Astrocyte (in vitro differentiated cells and primary cell): ENCODE data around the gene RNF212. TPM values are rescaled to one million over a fixed set of nuclear protein-coding genes. Genes with fewer than 3 reads are reported as not detected.

ENCODE experiments used
- DNase-seq: peaks from one replicate; pipeline ENCODE4 v3.0.0-alpha.2; 2010; ENCODE audit warnings: low read depth
- FAIRE-seq: peaks from 2 replicates; lab custom pipeline; 2011; peaks lifted over from hg19 to GRCh38; lab: Jason Lieb, UNC
- H2AFZ ChIP-seq: 2 replicates; pipeline ENCODE4 v1.6.0; 2012; ENCODE audit warnings: low read depth, low read length, inconsistent platforms
- H3K27ac ChIP-seq: 2 replicates; pipeline ENCODE4 v1.5.1; 2011; ENCODE audit warnings: low read depth, low read length, inconsistent platforms
- H3K27me3 ChIP-seq: 2 replicates; pipeline ENCODE4 v1.6.0; 2011; ENCODE audit warnings: low read length, inconsistent platforms; ENCODE audit not compliant: insufficient read depth
- H3K36me3 ChIP-seq: 2 replicates; pipeline ENCODE4 v1.5.1; 2011; ENCODE audit warnings: low read length, inconsistent platforms; ENCODE audit not compliant: insufficient read depth
- H3K4me1 ChIP-seq: 2 replicates; pipeline ENCODE4 v1.5.1; 2011; ENCODE audit warnings: low read length, inconsistent platforms; ENCODE audit not compliant: insufficient read depth
- H3K4me2 ChIP-seq: 2 replicates; pipeline ENCODE4 v1.6.0; 2012; ENCODE audit warnings: low read length, inconsistent platforms
- H3K4me3 ChIP-seq: 2 replicates; pipeline ENCODE4 v1.5.1; 2011; ENCODE audit warnings: low read depth, mild to moderate bottlenecking, low read length, inconsistent platforms; ENCODE audit not compliant: insufficient read depth
- H3K79me2 ChIP-seq: 2 replicates; pipeline ENCODE4 v1.6.0; 2012; ENCODE audit warnings: mild to moderate bottlenecking, low read length, inconsistent platforms; ENCODE audit not compliant: insufficient read depth
- H3K9ac ChIP-seq: 2 replicates; pipeline ENCODE4 v1.6.0; 2012; ENCODE audit warnings: mild to moderate bottlenecking, low read length, inconsistent platforms
- H3K9me3 ChIP-seq: 2 replicates; pipeline ENCODE4 v1.5.1; 2012; ENCODE audit warnings: low read depth, mild to moderate bottlenecking, low read length, inconsistent platforms; ENCODE audit not compliant: insufficient read depth
- H4K20me1 ChIP-seq: 2 replicates; pipeline ENCODE4 v1.6.0; 2012; ENCODE audit warnings: low read length, inconsistent platforms; ENCODE audit not compliant: insufficient read depth
- H3K27ac Mint-ChIP-seq: one replicate; pipeline ENCODE4 v1.8.0; 2021; ENCODE audit warnings: mild to moderate bottlenecking, mixed read lengths; ENCODE audit not compliant: unreplicated experiment
- H3K27me3 Mint-ChIP-seq: one replicate; pipeline ENCODE4 v1.8.0; 2021; ENCODE audit warnings: low read depth, mixed read lengths; ENCODE audit not compliant: unreplicated experiment
- H3K36me3 Mint-ChIP-seq: one replicate; pipeline ENCODE4 v1.8.0; 2021; ENCODE audit warnings: low read depth, mixed read lengths; ENCODE audit not compliant: unreplicated experiment
- H3K4me1 Mint-ChIP-seq: one replicate; pipeline ENCODE4 v1.8.0; 2021; ENCODE audit warnings: low read depth, mixed read lengths; ENCODE audit not compliant: unreplicated experiment
- H3K4me3 Mint-ChIP-seq: one replicate; pipeline ENCODE4 v1.8.0; 2021; ENCODE audit warnings: mild to moderate bottlenecking, moderate library complexity, mixed read lengths; ENCODE audit not compliant: unreplicated experiment
- H3K9me3 Mint-ChIP-seq: one replicate; pipeline ENCODE4 v1.8.0; 2021; ENCODE audit warnings: mild to moderate bottlenecking, mixed read lengths; ENCODE audit not compliant: unreplicated experiment
- CTCF ChIP-seq: IDR thresholded peaks from 2 replicates; pipeline ENCODE4 v1.5.1; 2011; ENCODE audit warnings: low read depth, mild to moderate bottlenecking, inconsistent platforms, low read length, moderate library complexity; ENCODE audit not compliant: insufficient read depth
- EZH2 ChIP-seq: IDR thresholded peaks from 2 replicates; pipeline ENCODE4 v1.6.1; 2012; ENCODE audit warnings: mild to moderate bottlenecking, low read length, inconsistent platforms; ENCODE audit not compliant: insufficient read depth
- total RNA-seq: library from RNA; stranded (reverse); gene quantifications from 2 replicates; pipeline ENCODE4 v1.2.1, GENCODE V29; 2021

Gene RNF212
- total RNA-seq, 1 donor from 2014 or later = 2.2 TPM

GRCh38 chr4:1024882-1025545, 88.3 kb downstream of the RNF212 start:
- FAIRE-seq (no peak), DNase-seq (no peak)
- Histone ChIP-seq H3K9ac (no peak overlapping the region), H3K36me3 (peaks cover 10% of the 10 kb centered on the region), H3K4me3 (no peak overlapping the region), H3K9me3 (no peaks in the 10 kb centered on the region), H3K27ac (no peak overlapping the region), H4K20me1 (peaks cover 8% of the 10 kb centered on the region), H2AFZ (no peak overlapping the region), H3K27me3 (no peaks in the 10 kb centered on the region), H3K79me2 (peaks cover 5% of the 10 kb centered on the region), H3K4me2 (no peak overlapping the region), H3K4me1 (peaks cover 5% of the 10 kb centered on the region)
- Mint-ChIP-seq H3K9me3 (peaks cover 2% of the 10 kb centered on the region), H3K27ac (no peak overlapping the region), H3K4me1 (peaks cover 5% of the 10 kb centered on the region), H3K4me3 (no peak overlapping the region), H3K27me3 (no peaks in the 10 kb centered on the region), H3K36me3 (no peaks in the 10 kb centered on the region)
- TF ChIP-seq CTCF = no peak
- no peak for TF ChIP-seq EZH2

- Histone ChIP-seq H2AFZ (no peak overlapping the region), H4K20me1 (peaks cover 16% of the 10 kb centered on the region), H3K27me3 (no peaks in the 10 kb centered on the region), H3K36me3 (peaks cover 10% of the 10 kb centered on the region), H3K4me1 (peaks cover 13% of the 10 kb centered on the region), H3K9ac (no peak overlapping the region), H3K27ac (no peak overlapping the region), H3K79me2 (peaks cover 13% of the 10 kb centered on the region), H3K4me3 (no peak overlapping the region), H3K9me3 (no peaks in the 10 kb centered on the region), H3K4me2 (no peak overlapping the region)
- no peaks in the 10 kb centered on the region for H3K27me3 Mint-ChIP-seq
- TF ChIP-seq EZH2 = no peak
- no peak for TF ChIP-seq CTCF
- peaks cover 2% of the 10 kb centered on the region for H3K9me3 Mint-ChIP-seq
- H3K4me3 Mint-ChIP-seq = no peak overlapping the region
- FAIRE-seq = no peak
- no peaks in the 10 kb centered on the region for H3K36me3 Mint-ChIP-seq
- no peak for DNase-seq
- no peak overlapping the region for H3K27ac Mint-ChIP-seq
- peaks cover 5% of the 10 kb centered on the region for H3K4me1 Mint-ChIP-seq
Observed at GRCh38 chr4:1023895-1024740, 89.2 kb downstream of the RNF212 start.
